ENCODE data around the gene ROR1. TPM values are rescaled to one million over a fixed set of nuclear protein-coding genes. Genes with fewer than 3 reads are reported as not detected.

The ROR1 gene
- total RNA-seq, 1 donor: 0.10 TPM

DNA sequence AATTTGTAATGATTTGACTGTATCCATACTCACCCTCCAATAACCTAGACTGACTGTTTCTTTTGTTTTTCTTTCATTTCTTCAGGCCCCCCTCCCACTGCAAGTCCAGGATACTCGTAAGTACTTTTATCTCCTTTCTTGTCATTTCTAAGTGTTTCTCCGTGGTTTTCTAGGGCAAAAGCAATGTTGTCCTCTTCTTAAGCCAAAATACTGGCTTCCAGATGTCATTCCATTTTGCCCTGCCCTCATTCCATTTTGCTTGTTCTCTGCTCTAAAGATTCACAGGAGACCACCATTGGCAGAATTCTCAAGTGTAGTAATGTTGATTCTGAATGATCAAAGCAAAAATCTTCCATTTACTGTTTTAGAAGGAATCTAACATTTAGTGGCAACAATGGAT lies 276.8 kb downstream of the ROR1 start:
- H3K4me3 ChIP-seq (ENCODE audit: low read length): no peak overlapping the region
- no peaks in the 10 kb centered on the region for H3K4me1 ChIP-seq (ENCODE audit: insufficient read depth, low read length)
- H3K9me3 ChIP-seq (ENCODE audit: low read depth, low read length): no peaks in the 10 kb centered on the region
- H3K27me3 ChIP-seq (ENCODE audit: insufficient read depth, low read length): no peaks in the 10 kb centered on the region

DNA sequence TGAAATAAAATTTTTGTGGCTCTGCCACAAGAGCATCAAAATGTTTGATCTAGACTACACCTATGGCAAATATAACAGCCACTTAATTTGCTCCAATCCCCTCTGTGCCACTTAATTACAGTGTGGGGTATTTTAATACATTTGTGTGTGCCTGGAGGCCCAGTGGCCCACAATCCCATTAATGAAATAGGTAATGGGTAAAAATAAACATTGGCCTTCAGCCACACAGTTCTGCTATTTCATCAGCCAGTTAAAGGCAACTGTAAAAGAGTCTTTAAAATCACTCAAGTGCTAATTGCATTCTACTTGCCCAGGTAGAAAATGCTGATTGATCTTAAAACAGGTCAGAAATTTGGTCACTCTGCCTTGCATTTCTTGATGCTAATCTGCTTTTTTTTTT lies 278.0 kb downstream of the ROR1 start:
- Histone ChIP-seq H3K4me1 (ENCODE audit: insufficient read depth, low read length) (no peaks in the 10 kb centered on the region), H3K4me3 (ENCODE audit: low read length) (no peak overlapping the region), H3K27me3 (ENCODE audit: insufficient read depth, low read length) (no peaks in the 10 kb centered on the region), H3K9me3 (ENCODE audit: low read depth, low read length) (no peaks in the 10 kb centered on the region)

DNA sequence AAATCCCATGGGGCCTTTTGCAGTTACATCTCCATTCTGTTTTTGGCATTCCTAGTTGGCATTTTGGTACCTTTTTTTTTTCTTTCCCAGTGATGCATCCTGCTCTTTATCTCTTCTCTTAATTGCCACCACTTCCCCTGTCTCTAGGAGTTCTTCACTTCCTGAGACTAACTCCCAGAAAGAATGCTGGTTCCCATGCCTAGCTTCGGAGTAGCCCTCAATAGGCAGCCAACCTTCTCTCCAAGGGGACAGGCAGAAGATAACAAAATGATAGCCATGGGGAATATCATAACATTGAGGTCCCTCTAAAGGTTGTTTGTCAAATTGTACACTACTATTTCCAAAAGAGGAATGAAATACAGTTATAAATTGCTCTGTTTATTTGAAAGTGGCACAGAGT lies 279.0 kb downstream of the ROR1 start:
- H3K4me3 ChIP-seq (ENCODE audit: low read length): no peak overlapping the region
- H3K4me1 ChIP-seq (ENCODE audit: insufficient read depth, low read length): no peaks in the 10 kb centered on the region
- no peaks in the 10 kb centered on the region for H3K27me3 ChIP-seq (ENCODE audit: insufficient read depth, low read length)
- H3K9me3 ChIP-seq (ENCODE audit: low read depth, low read length): no peaks in the 10 kb centered on the region

DNA sequence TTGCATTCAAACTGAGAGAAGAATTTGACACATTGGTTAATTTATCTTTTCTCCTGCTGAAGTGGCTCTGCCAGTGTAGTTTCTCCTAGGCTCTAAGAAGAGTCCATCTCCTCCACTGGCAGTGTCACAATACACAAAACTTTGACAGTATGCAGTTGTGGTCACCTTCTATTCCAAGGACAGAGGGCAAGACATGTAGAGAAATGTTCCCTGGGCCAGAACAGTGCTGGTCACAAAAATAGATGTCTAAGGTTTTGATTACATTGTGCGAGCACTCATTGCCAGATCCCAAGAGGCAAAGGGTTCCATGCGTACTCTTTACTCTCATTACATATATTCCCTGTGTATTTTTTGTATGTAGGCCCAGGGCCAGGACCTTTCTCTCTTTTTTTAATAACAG lies 281.5 kb downstream of the ROR1 start:
- H3K4me3 ChIP-seq (ENCODE audit: low read length): no peak overlapping the region
- H3K27me3 ChIP-seq (ENCODE audit: insufficient read depth, low read length): no peaks in the 10 kb centered on the region
- H3K9me3 ChIP-seq (ENCODE audit: low read depth, low read length): no peaks in the 10 kb centered on the region
- H3K4me1 ChIP-seq (ENCODE audit: insufficient read depth, low read length): no peaks in the 10 kb centered on the region

DNA sequence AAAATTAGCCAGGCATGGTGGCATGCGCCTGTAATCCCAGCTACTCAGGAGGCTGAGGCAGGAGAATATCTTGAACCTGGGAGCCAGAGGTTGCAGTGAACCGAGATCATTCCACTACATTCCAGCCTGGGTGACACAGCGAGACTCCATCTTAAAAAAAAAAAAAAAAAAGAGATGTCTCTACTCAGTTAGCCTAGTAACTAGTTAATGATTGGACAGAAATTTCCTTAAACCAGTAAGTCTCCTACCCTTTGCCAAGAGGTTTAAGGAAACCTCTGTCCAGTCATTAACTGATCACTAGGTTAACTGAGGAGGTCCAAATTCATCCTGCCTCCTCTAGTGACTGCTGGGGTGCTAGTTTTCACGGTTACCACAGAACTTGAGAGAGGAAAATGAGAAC lies 285.7 kb downstream of the ROR1 start:
- no peaks in the 10 kb centered on the region for H3K9me3 ChIP-seq (ENCODE audit: low read depth, low read length)
- no peak overlapping the region for H3K4me3 ChIP-seq (ENCODE audit: low read length)
- H3K4me1 ChIP-seq (ENCODE audit: insufficient read depth, low read length): no peaks in the 10 kb centered on the region
- no peaks in the 10 kb centered on the region for H3K27me3 ChIP-seq (ENCODE audit: insufficient read depth, low read length)

DNA sequence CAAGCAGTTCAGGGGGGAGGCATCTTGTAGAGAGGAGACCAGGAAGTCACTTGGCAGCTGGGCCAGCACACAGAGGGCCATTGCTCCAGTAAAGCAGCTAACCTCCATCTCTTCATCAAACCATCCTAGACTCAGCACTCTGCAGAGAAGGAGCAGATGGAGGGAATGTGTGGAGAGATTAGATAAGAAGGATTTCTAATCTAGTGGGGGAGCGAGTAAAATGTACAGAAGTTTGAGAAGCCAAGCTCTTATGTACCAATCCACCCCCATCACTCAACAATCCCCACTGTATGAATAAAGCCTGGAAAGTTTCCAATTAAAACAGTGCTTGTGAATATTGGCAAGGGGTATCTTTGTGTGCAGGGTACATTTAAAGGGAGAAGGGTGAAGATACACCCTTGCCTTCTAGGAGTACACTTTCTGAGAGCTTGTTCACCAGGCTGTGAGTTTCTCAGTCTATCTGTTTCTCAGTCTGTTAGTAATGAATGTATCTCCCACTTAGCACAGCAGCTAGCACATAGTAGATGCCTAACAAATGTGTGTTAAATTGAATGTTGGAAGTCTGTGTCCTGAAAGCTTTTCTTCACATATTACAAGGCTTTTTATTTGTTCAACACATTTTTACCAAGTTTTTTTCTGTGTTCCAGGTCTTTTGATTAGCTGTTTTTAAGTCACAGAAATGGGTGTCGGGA lies 286.9 kb downstream of the ROR1 start:
- Histone ChIP-seq H3K27me3 (ENCODE audit: insufficient read depth, low read length) (no peaks in the 10 kb centered on the region), H3K4me1 (ENCODE audit: insufficient read depth, low read length) (no peaks in the 10 kb centered on the region), H3K9me3 (ENCODE audit: low read depth, low read length) (no peaks in the 10 kb centered on the region), H3K4me3 (ENCODE audit: low read length) (no peak overlapping the region)

DNA sequence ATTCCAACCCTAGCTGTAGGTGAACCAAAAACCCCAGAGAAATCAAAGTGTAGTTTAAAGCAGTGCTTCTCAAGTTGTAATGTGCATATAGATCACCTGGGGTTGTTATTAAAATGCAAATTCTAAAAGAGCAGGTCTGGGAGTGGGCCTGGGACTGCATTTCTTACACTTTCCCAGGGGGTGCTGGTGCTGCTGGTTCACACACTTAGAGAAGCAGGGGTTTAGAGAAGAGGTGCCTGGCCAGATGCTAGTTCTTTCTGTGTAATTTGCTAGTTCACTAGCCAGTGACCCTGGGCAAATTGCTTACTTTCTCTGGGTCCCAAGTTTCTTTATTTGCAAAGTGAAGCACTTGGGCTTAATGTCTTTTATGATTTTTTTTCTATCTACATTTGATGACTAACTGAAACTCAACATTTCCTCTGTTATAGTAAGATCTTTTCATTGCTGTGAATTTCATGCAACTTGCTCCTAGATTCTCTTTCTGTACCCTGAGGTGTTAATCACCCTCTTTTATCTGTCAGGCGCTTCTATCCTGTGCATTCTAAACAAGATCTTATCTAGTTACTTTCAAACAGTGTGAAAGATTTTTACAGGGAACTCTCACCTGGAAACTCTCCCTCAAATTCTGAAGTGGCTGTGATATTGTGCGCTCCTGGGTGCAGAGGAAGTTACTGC lies 287.8 kb downstream of the ROR1 start:
- Histone ChIP-seq H3K27me3 (ENCODE audit: insufficient read depth, low read length) (no peaks in the 10 kb centered on the region), H3K4me1 (ENCODE audit: insufficient read depth, low read length) (no peaks in the 10 kb centered on the region), H3K9me3 (ENCODE audit: low read depth, low read length) (no peaks in the 10 kb centered on the region), H3K4me3 (ENCODE audit: low read length) (no peak overlapping the region)

DNA sequence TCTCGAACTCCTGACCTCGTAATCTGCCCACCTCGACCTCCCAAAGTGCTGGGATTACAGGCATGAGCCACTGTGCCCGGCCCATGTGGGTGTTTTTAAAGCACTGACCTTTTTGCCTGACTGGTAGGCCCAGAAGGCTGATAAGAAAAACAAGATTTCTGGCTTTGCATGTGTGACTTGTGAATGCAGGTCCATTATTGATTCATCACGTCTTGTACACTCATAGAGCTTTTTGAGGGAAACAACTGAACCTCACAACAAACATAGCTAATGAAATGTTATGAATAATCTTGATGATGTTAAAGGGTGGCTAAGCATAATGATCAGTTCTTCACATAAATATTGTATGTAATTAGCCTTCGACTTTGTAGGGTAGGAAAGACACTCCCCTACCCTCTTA lies 288.7 kb downstream of the ROR1 start:
- H3K4me1 ChIP-seq (ENCODE audit: insufficient read depth, low read length): no peaks in the 10 kb centered on the region
- no peaks in the 10 kb centered on the region for H3K27me3 ChIP-seq (ENCODE audit: insufficient read depth, low read length)
- no peaks in the 10 kb centered on the region for H3K9me3 ChIP-seq (ENCODE audit: low read depth, low read length)
- no peak overlapping the region for H3K4me3 ChIP-seq (ENCODE audit: low read length)

DNA sequence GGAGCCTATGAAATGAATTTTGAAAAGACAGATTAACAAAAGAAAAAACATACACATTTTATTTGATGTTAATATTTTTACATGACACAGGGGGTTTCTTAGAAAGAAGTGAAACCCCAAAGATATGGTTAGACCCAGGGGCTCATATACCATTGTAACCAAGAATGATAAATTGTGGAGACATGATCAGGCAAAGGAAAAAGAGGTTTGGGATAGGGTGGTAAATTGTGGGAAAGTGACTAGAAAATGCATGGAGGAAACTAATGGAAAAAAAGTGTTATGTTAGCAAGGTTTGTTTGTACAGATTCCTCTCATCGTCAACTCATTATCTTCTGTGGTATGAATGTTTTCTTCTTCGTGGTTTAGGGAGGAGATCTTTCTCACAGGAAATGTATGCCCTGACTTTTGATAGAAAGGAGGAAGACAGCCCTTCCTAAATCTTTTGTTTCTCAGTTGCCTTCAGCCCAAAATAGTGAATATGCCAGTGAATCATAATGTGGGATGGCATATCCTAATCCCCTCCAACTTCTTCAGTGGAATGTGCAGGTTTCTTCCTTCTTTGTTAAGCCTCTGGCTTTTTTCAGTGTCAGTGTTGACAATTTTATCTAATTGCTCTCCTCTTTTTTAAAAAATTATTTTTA lies 289.2 kb downstream of the ROR1 start:
- Histone ChIP-seq H3K27me3 (ENCODE audit: insufficient read depth, low read length) (no peaks in the 10 kb centered on the region), H3K4me3 (ENCODE audit: low read length) (no peak overlapping the region), H3K9me3 (ENCODE audit: low read depth, low read length) (no peaks in the 10 kb centered on the region), H3K4me1 (ENCODE audit: insufficient read depth, low read length) (no peaks in the 10 kb centered on the region)

DNA sequence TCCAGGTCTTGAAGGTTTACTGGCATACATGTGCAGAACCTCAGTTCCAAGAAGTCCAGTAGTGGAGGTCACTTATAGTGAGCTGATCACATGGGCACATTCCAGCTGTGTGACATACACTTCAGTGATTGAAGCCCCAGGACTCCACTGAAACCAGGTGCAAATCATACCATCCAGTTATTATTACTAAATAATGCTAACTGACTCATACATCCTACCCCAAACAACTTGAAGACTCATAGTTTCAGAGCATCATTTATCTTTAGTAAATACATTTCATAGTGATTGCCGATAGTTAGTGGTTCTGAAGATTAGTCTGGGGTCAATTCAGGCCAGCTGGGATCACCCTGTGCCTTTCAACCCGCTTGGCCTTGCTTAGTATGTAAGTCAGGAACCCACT lies 291.8 kb downstream of the ROR1 start:
- Histone ChIP-seq H3K9me3 (ENCODE audit: low read depth, low read length) (no peaks in the 10 kb centered on the region), H3K27me3 (ENCODE audit: insufficient read depth, low read length) (no peaks in the 10 kb centered on the region), H3K4me1 (ENCODE audit: insufficient read depth, low read length) (no peaks in the 10 kb centered on the region), H3K4me3 (ENCODE audit: low read length) (no peak overlapping the region)

DNA sequence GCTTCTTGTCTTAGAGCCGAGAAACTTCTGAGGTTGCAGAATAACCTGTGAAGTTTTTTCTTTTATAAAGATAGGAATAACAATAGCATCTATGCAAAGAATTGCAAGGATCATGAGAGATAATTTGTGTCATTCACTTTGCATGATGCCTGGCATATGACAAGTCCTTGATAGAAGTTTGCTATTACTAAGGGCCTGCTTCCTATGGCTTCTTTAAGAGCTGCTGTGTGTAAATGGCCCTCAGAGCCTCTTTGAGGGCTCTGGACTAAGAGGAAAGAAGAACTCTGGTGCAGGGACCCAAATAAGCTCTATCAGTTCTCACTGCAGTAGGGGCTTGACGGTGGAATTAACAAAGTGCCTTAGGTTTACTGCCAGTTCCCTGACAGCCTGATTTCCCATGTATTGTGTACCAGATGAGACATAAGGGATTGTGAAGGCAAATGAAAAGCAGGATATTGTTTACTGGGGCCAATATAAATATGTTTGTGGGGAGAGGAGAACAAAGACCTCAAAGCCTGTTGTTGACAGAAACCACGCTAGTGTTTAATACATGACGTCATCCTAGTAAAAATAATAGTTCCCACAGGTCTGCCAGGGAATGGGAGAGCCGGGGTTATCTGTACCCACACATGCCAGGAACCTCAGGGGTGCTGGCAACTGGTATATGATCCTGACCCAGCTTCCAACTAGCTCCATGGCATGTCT lies 298.4 kb downstream of the ROR1 start:
- H3K4me1 ChIP-seq (ENCODE audit: insufficient read depth, low read length): no peaks in the 10 kb centered on the region
- H3K9me3 ChIP-seq (ENCODE audit: low read depth, low read length): no peaks in the 10 kb centered on the region
- H3K4me3 ChIP-seq (ENCODE audit: low read length): no peak overlapping the region
- no peaks in the 10 kb centered on the region for H3K27me3 ChIP-seq (ENCODE audit: insufficient read depth, low read length)

DNA sequence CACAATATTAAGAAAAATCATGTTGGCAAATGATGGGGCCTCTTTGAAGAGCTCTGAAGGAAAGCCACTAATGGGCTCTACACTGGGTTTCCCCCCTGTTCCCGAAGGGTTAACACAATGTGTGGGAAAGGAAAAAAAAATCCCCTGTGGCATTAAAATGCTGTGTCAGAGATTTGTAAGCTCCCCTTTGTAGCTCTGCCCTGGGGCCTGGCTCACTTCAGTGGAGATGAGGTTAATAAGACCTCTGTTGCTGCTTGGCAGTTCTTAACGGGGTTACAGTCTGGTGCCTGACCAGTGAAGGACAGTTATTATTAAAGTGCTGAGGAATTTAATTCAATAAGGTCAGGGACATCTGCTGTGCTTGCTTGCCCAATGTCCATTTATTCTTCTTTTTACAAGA lies 299.9 kb downstream of the ROR1 start:
- Histone ChIP-seq H3K9me3 (ENCODE audit: low read depth, low read length) (no peaks in the 10 kb centered on the region), H3K4me3 (ENCODE audit: low read length) (no peak overlapping the region), H3K27me3 (ENCODE audit: insufficient read depth, low read length) (no peaks in the 10 kb centered on the region), H3K4me1 (ENCODE audit: insufficient read depth, low read length) (no peaks in the 10 kb centered on the region)

DNA sequence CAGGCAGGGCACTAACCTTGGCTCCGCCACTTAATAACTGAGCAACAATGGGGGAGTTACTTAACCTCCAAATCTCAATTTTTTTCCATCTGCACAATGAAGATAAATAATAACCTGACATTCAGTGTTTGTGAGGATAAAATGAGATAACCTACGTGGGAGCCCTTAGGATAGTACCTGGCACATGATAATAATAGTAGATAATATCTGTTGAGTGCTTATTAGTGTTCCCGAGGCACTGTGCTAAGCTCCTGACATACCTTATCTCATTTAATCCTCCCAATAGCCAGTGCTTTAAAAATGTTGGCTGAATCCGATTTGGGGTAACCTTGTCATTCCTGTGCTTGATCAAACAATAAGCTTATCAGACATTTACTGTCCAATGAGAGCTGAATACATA lies 300.9 kb downstream of the ROR1 start:
- H3K4me3 ChIP-seq (ENCODE audit: low read length): no peak overlapping the region
- H3K27me3 ChIP-seq (ENCODE audit: insufficient read depth, low read length): no peaks in the 10 kb centered on the region
- H3K9me3 ChIP-seq (ENCODE audit: low read depth, low read length): no peaks in the 10 kb centered on the region
- no peaks in the 10 kb centered on the region for H3K4me1 ChIP-seq (ENCODE audit: insufficient read depth, low read length)

DNA sequence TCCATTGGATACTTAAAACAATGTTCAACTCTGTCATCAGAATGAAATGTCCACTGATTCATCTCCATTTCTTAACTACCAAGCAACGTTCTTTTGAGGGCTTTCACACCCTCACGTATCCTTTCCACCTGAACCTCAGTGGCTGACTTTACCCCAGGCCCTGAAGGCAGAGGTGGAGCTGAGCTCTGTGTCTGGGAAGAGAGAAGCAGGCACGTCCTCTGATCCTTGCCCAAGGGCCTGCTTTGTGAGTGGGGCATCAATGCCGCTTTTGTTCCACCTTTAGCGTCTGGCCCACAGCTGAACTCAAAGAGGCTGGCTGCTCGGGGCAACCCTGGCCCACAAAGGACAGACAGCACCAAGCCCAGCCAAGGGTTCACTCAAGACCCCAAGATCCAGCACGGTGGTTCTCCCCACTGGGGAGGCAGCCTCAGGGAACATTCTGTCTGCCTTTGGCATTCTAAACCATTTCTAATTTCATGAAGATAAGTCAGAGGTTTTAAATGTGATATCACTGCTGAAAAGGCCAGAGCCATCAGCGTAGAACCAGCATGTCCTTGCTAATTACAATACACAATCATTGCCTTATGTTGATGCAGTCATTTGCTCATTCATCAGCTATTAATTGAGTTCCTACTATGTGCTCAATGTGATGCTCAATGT lies 303.6 kb downstream of the ROR1 start:
- H3K27me3 ChIP-seq (ENCODE audit: insufficient read depth, low read length): no peaks in the 10 kb centered on the region

More for the DNA sequence above, 303.6 kb downstream of the ROR1 start:
- H3K9me3 ChIP-seq (ENCODE audit: low read depth, low read length): no peaks in the 10 kb centered on the region
- no peak overlapping the region for H3K4me3 ChIP-seq (ENCODE audit: low read length)
- H3K4me1 ChIP-seq (ENCODE audit: insufficient read depth, low read length): no peaks in the 10 kb centered on the region

Measured in mononuclear cell (primary cell).